MM.1S (cell line): ENCODE data around the gene DGKI.

Source experiments
- DNase-seq: peaks from one replicate; pipeline ENCODE4 v3.0.0-alpha.2; 2015
- H2AFZ ChIP-seq: fragments of 300-600 bp; sonication (generic); 2 replicates; pipeline ENCODE4 v1.6.0; 2016; ENCODE audit warnings: antibody characterized with exemption, low read length
- H3F3A ChIP-seq: fragments of 300-600 bp; sonication (generic); 2 replicates; pipeline ENCODE4 v1.6.1; 2016; ENCODE audit warnings: mild to moderate bottlenecking, antibody characterized with exemption, low read length, moderate library complexity, mixed read lengths; ENCODE audit not compliant: insufficient read depth
- H3K27ac ChIP-seq: fragments of 300-600 bp; sonication (generic); 2 replicates; pipeline ENCODE4 v1.5.1; 2016; ENCODE audit warnings: mild to moderate bottlenecking, low read length
- H3K27me3 ChIP-seq: fragments of 300-600 bp; sonication (generic); replicated peaks from 2 replicates; pipeline ENCODE4 v1.6.0; 2016; ENCODE audit warnings: low read length; ENCODE audit not compliant: insufficient read depth
- H3K36me3 ChIP-seq: fragments of 300-600 bp; sonication (generic); replicated peaks from 2 replicates; pipeline ENCODE4 v1.6.1; 2016; ENCODE audit warnings: mild to moderate bottlenecking, low read length, mixed read lengths; ENCODE audit not compliant: insufficient read depth
- H3K4me1 ChIP-seq: fragments of 300-600 bp; sonication (generic); 2 replicates; pipeline ENCODE4 v1.6.1; 2016; ENCODE audit warnings: low read length, mixed read lengths
- H3K4me2 ChIP-seq: fragments of 300-600 bp; sonication (generic); 2 replicates; pipeline ENCODE4 v1.6.0; 2016; ENCODE audit warnings: low read depth, low read length
- H3K4me3 ChIP-seq: fragments of 300-600 bp; sonication (generic); 2 replicates; pipeline ENCODE4 v1.5.1; 2016; ENCODE audit warnings: low read length, mixed read lengths
- H3K79me2 ChIP-seq: fragments of 300-600 bp; sonication (generic); 2 replicates; pipeline ENCODE4 v1.6.1; 2016; ENCODE audit warnings: mixed run types, low read length, mixed read lengths
- H3K9ac ChIP-seq: fragments of 300-600 bp; sonication (generic); 2 replicates; pipeline ENCODE4 v1.6.1; 2016; ENCODE audit warnings: low read length, mixed read lengths
- H3K9me2 ChIP-seq: fragments of 300-600 bp; sonication (generic); replicated peaks from 2 replicates; pipeline ENCODE4 v1.6.1; 2016; ENCODE audit warnings: mild to moderate bottlenecking, low read length, mixed read lengths; ENCODE audit not compliant: insufficient read depth
- H3K9me3 ChIP-seq: fragments of 300-600 bp; sonication (generic); replicated peaks from 2 replicates; pipeline ENCODE4 v1.6.1; 2016; ENCODE audit warnings: mild to moderate bottlenecking, low read length, mixed read lengths; ENCODE audit not compliant: insufficient read depth
- H4K20me1 ChIP-seq: fragments of 300-600 bp; sonication (generic); 2 replicates; pipeline ENCODE4 v1.6.1; 2016; ENCODE audit warnings: mild to moderate bottlenecking, low read length, moderate library complexity, mixed read lengths; ENCODE audit not compliant: insufficient read depth
- EZH2 ChIP-seq: fragments of 300-600 bp; sonication (generic); optimal IDR thresholded peaks from 2 replicates; pipeline ENCODE3; 2017; ENCODE audit warnings: low read depth, mild to moderate bottlenecking, antibody characterized with exemption, low read length, mixed read lengths
- EZH2phosphoT487 ChIP-seq: fragments of 300-600 bp; sonication (generic); IDR thresholded peaks from 2 replicates; pipeline ENCODE4 v1.6.1; 2018; ENCODE audit warnings: antibody characterized with exemption, low read length
- TF ChIP-seq, protein P1 (sequence below): fragments of 300-600 bp; sonication (generic); IDR thresholded peaks from 2 replicates; pipeline ENCODE4 v1.5.1; 2016; ENCODE audit warnings: antibody characterized with exemption, low read length, mixed read lengths

The DGKI gene

DNA sequence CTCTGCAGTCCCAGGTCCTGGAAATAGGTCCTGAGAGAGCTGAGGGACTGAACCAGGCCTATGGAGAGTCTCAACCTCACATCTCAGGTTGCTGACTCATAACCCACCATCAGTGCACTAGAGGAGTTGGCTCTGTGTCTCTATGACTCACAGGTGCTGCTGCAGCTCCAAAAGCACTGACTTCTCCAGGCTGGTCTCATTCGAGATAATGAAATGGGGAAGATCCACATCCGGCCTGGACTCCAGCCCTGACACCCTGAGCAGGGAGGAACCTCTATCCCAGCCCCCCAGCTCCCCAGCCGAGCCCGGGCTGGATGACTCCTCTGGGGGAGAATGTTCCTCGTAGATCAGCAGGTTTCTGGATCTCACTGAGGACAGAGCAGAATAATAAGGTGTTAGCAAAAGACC lies 35.5 kb upstream of the DGKI start:
- Histone ChIP-seq H4K20me1 (no peaks in the 10 kb centered on the region), H3K27ac (no peak overlapping the region), H3K4me3 (no peak overlapping the region), H3K4me2 (no peak overlapping the region), H2AFZ (no peak overlapping the region), H3K9ac (no peak overlapping the region), H3F3A (no peaks in the 10 kb centered on the region), H3K27me3 (no peaks in the 10 kb centered on the region), H3K9me3 (no peaks in the 10 kb centered on the region), H3K9me2 (no peaks in the 10 kb centered on the region), H3K4me1 (no peaks in the 10 kb centered on the region), H3K36me3 (peaks cover 17% of the 10 kb centered on the region; the same call in 1 of the 2 replicates), H3K79me2 (no peaks in the 10 kb centered on the region)
- no peak for DNase-seq
- TF ChIP-seq, protein P1, sequence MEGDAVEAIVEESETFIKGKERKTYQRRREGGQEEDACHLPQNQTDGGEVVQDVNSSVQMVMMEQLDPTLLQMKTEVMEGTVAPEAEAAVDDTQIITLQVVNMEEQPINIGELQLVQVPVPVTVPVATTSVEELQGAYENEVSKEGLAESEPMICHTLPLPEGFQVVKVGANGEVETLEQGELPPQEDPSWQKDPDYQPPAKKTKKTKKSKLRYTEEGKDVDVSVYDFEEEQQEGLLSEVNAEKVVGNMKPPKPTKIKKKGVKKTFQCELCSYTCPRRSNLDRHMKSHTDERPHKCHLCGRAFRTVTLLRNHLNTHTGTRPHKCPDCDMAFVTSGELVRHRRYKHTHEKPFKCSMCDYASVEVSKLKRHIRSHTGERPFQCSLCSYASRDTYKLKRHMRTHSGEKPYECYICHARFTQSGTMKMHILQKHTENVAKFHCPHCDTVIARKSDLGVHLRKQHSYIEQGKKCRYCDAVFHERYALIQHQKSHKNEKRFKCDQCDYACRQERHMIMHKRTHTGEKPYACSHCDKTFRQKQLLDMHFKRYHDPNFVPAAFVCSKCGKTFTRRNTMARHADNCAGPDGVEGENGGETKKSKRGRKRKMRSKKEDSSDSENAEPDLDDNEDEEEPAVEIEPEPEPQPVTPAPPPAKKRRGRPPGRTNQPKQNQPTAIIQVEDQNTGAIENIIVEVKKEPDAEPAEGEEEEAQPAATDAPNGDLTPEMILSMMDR: no peak
- TF ChIP-seq EZH2phosphoT487 (no peak), EZH2 (no peak)

GRCh38 chr7:137881607-137882260 lies 35.0 kb upstream of the DGKI start:
- Histone ChIP-seq H4K20me1 (no peaks in the 10 kb centered on the region), H3F3A (no peaks in the 10 kb centered on the region), H3K9ac (no peak overlapping the region), H3K9me2 (no peaks in the 10 kb centered on the region), H3K4me2 (no peak overlapping the region), H3K27me3 (no peaks in the 10 kb centered on the region), H3K27ac (no peak overlapping the region), H3K4me3 (no peak overlapping the region), H3K4me1 (no peaks in the 10 kb centered on the region), H3K9me3 (no peaks in the 10 kb centered on the region), H2AFZ (no peak overlapping the region), H3K79me2 (no peaks in the 10 kb centered on the region), H3K36me3 (peaks cover 17% of the 10 kb centered on the region; the same call in 1 of the 2 replicates)
- TF ChIP-seq EZH2 (no peak), EZH2phosphoT487 (no peak)
- TF ChIP-seq, protein P1: no peak
- DNase-seq: no peak

- Histone ChIP-seq H3K9me2 (no peaks in the 10 kb centered on the region), H3K4me3 (no peak overlapping the region), H2AFZ (no peak overlapping the region), H3K4me2 (no peak overlapping the region), H3K27me3 (no peaks in the 10 kb centered on the region), H4K20me1 (no peaks in the 10 kb centered on the region), H3K9me3 (no peaks in the 10 kb centered on the region), H3K27ac (no peak overlapping the region), H3F3A (no peaks in the 10 kb centered on the region), H3K79me2 (no peaks in the 10 kb centered on the region), H3K9ac (no peak overlapping the region), H3K36me3 (peaks cover 17% of the 10 kb centered on the region; the same call in 1 of the 2 replicates), H3K4me1 (no peaks in the 10 kb centered on the region)
- DNase-seq: no peak
- TF ChIP-seq, protein P1: no peak
- no peak for TF ChIP-seq EZH2
- no peak for TF ChIP-seq EZH2phosphoT487
Measured at GRCh38 chr7:137880432-137880831, 33.7 kb upstream of the DGKI start.
